Neural progenitor cell (in vitro differentiated cells): Measurements from ENCODE around the gene AXIN2.

Experiments used
- EZH2 ChIP-seq: fragments of 200-600 bp; sonication (generic); IDR thresholded peaks from 2 replicates; pipeline ENCODE4 v1.6.1; 2017; ENCODE audit warnings: antibody characterized with exemption, mild to moderate bottlenecking, moderate library complexity
- TF ChIP-seq, protein P1 (sequence below): fragments of 200-600 bp; sonication (generic); IDR thresholded peaks from 2 replicates; pipeline ENCODE4 v1.5.1; 2017; ENCODE audit warnings: antibody characterized with exemption, mild to moderate bottlenecking

DNA sequence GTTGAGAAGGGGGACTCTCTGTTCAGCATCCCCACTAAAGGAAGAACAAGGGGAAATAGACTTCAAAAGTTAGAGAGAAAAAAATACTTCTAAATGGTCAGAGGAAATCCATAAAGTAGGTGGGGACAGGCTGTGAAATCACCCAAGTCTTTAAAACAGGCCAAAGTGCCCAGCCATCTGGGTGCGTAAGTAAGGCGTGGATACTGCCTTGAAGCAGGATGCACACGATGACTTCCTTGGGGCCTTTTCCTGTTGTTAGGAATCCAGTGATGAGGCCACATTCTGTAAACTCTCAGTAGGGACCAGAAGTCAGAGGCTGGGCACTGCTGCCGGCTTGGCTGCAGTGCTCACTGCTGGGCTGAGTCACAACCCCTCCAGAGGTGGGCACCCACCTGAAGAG, 9.2 kb downstream of the AXIN2 start:
- TF ChIP-seq, protein P1, sequence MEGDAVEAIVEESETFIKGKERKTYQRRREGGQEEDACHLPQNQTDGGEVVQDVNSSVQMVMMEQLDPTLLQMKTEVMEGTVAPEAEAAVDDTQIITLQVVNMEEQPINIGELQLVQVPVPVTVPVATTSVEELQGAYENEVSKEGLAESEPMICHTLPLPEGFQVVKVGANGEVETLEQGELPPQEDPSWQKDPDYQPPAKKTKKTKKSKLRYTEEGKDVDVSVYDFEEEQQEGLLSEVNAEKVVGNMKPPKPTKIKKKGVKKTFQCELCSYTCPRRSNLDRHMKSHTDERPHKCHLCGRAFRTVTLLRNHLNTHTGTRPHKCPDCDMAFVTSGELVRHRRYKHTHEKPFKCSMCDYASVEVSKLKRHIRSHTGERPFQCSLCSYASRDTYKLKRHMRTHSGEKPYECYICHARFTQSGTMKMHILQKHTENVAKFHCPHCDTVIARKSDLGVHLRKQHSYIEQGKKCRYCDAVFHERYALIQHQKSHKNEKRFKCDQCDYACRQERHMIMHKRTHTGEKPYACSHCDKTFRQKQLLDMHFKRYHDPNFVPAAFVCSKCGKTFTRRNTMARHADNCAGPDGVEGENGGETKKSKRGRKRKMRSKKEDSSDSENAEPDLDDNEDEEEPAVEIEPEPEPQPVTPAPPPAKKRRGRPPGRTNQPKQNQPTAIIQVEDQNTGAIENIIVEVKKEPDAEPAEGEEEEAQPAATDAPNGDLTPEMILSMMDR, result no peak
- no peak for TF ChIP-seq EZH2
